K562 (cell line): ENCODE measurements around the gene ULBP2. TPM values are rescaled to one million over a fixed set of nuclear protein-coding genes. Genes with fewer than 3 reads are reported as not detected.
"Not testable (repeated sequence)": the region's sequence is repeated elsewhere in the genome, so short reads cannot be mapped to it uniquely, and the experiment has no call there.

Source experiments
- ATAC-seq: fragments of 200-7000 bp; cut with Tn5 transposase; 3 replicates; pipeline ENCODE4 v1.9.1; 2020; ENCODE audit warnings: moderate library complexity
- BruUV-seq: library from RNA; stranded (reverse); fragments of 400-500 nt; replicated peaks from 2 replicates; lab custom pipeline; 2021; lab: Mats Ljungman, UMichigan
- CTCF ChIA-PET: fragments of 300-600 bp; formaldehyde crosslinking; extraction: SDS; loops from one replicate; lab custom pipeline; 2021; ENCODE audit warnings: low intra/inter-chr PET ratio; lab: Yijun Ruan, JAX
- POLR2A ChIA-PET: fragments of 300-600, 350-650 bp; sonication (Branson Sonifier 250); formaldehyde crosslinking; extraction: SDS; loops from one replicate; lab custom pipeline; 2021; ENCODE audit warnings: antibody characterized with exemption, inconsistent platforms; lab: Yijun Ruan, JAX
- DNase-seq, 4 experiments: peaks; one replicate each; pipeline versions ENCODE4 v3.0.0 to v3.0.0-alpha.2; 2011 to 2018; ENCODE audit warnings: low spot score in 3 of 4, mixed read lengths in 3 of 4; ENCODE audit errors: extremely low read depth in 1 of 4
- FAIRE-seq: peaks from 2 replicates; lab custom pipeline; 2011; peaks lifted over from hg19 to GRCh38; lab: Jason Lieb, UNC
- H2AFZ ChIP-seq: 2 replicates; pipeline ENCODE4 v1.6.0; 2011; ENCODE audit warnings: low read depth, low read length, control low read depth, inconsistent platforms
- H3K27ac ChIP-seq: fragments of 200-600 bp; 3 replicates; pipeline ENCODE4 v1.8.0; 2011; ENCODE audit warnings: low read depth, mild to moderate bottlenecking, control low read depth, inconsistent platforms, low read length, moderate library complexity, mixed read lengths; ENCODE audit errors: extremely low read depth
- H3K27me3 ChIP-seq, 2 experiments: fragments of 300-600 bp in 1 of 2; 2 replicates in 1 of 2; 3 replicates in 1 of 2; pipeline versions ENCODE4 v1.6.0 to v1.8.0; 2011; ENCODE audit warnings: inconsistent platforms in 2 of 2, low read length in 2 of 2, mild to moderate bottlenecking in 1 of 2, mixed read lengths in 1 of 2, moderate library complexity in 1 of 2; ENCODE audit not compliant: control insufficient read depth in 2 of 2, insufficient read depth in 2 of 2
- H3K36me3 ChIP-seq: fragments of 300-600 bp; 3 replicates; pipeline ENCODE4 v1.8.0; 2011; ENCODE audit warnings: mild to moderate bottlenecking, low read length, inconsistent platforms; ENCODE audit not compliant: control insufficient read depth, insufficient read depth
- H3K4me1 ChIP-seq, 2 experiments: fragments of 200-600 bp in 1 of 2; replicated peaks in 1 of 2; 2 replicates in 1 of 2; 3 replicates in 1 of 2; pipeline versions ENCODE4 v1.5.1 to v1.8.0; 2011; ENCODE audit warnings: inconsistent platforms in 2 of 2, low read length in 2 of 2, mild to moderate bottlenecking in 1 of 2, mixed read lengths in 1 of 2, moderate library complexity in 1 of 2; ENCODE audit not compliant: control insufficient read depth in 2 of 2, insufficient read depth in 2 of 2
- H3K4me2 ChIP-seq: 2 replicates; pipeline ENCODE4 v1.6.1; 2011; ENCODE audit warnings: low read length, control low read depth, inconsistent platforms, mixed read lengths; ENCODE audit not compliant: insufficient read depth
- H3K4me3 ChIP-seq: fragments of 200-600 bp; sonication (generic), shearing (Covaris generic); 2 replicates; pipeline ENCODE4 v1.5.1; 2016; ENCODE audit warnings: control low read depth, inconsistent platforms
- H3K79me2 ChIP-seq: fragments of 200-600 bp; 3 replicates; pipeline ENCODE4 v1.8.0; 2011; ENCODE audit warnings: low read length, inconsistent platforms; ENCODE audit not compliant: control insufficient read depth, insufficient read depth
- H3K9ac ChIP-seq, 2 experiments: 2 replicates each; pipeline versions ENCODE4 v1.6.0 to v1.6.1; 2011; ENCODE audit warnings: low read depth in 2 of 2, low read length in 2 of 2, control low read depth in 1 of 2, inconsistent platforms in 1 of 2, mild to moderate bottlenecking in 1 of 2, mixed read lengths in 1 of 2; ENCODE audit not compliant: insufficient read depth in 1 of 2
- H3K9me1 ChIP-seq: one replicate; pipeline ENCODE4 v1.6.0; 2011; ENCODE audit warnings: inconsistent platforms, mild to moderate bottlenecking, low read length, moderate library complexity; ENCODE audit not compliant: control insufficient read depth, insufficient read depth
- H3K9me3 ChIP-seq: replicated peaks from 2 replicates; pipeline ENCODE4 v1.5.1; 2011; ENCODE audit warnings: low read depth, low read length, inconsistent platforms; ENCODE audit not compliant: control insufficient read depth, insufficient read depth
- H4K20me1 ChIP-seq: replicated peaks from 2 replicates; pipeline ENCODE4 v1.6.1; 2011; ENCODE audit warnings: low read length, inconsistent platforms, mixed read lengths; ENCODE audit not compliant: control insufficient read depth, insufficient read depth
- ILF3 ChIP-seq: fragments of 450-650 bp; IDR thresholded peaks from 2 replicates; pipeline ENCODE4 v1.6.1; 2018; ENCODE audit warnings: antibody characterized with exemption, mild to moderate bottlenecking, moderate library complexity, borderline replicate concordance
- SAP30 ChIP-seq: fragments of 200-600 bp; sonication (generic); IDR thresholded peaks from 2 replicates; pipeline ENCODE4 v1.6.1; 2012; ENCODE audit warnings: borderline replicate concordance, low read depth, mild to moderate bottlenecking, moderate library complexity, low read length, control low read depth, inconsistent platforms; ENCODE audit not compliant: insufficient read depth, poor library complexity, severe bottlenecking
- STAT5A ChIP-seq: IDR thresholded peaks from 2 replicates; pipeline ENCODE4 v1.6.1; 2012; ENCODE audit warnings: low read length, inconsistent platforms, borderline replicate concordance
- TAF9B ChIP-seq: fragments of 450-650 bp; IDR thresholded peaks from 2 replicates; pipeline ENCODE4 v1.6.1; 2018; ENCODE audit warnings: mild to moderate bottlenecking; ENCODE audit not compliant: partially characterized antibody
- WGBS: fragments of 100-300 bp; shearing (Covaris generic); methylation state at CpG from one replicate; pipeline ENCODE4 v1.1.6; 2016; ENCODE audit warnings: low coverage, mixed read lengths; ENCODE audit not compliant: insufficient coverage; ENCODE audit errors: missing lambda C conversion rate; 5-methylcytosine and 5-hydroxymethylcytosine counted together
- in situ Hi-C: fragments of 300-500 bp; cut with MboI; formaldehyde crosslinking; loops from 4 replicates; pipeline ENCODE4 v1.15.0; 2018; ENCODE audit warnings: inconsistent platforms, mixed read lengths
- intact Hi-C: fragments of 100-400 bp; cut with micrococcal nuclease; formaldehyde crosslinking; loops from 2 replicates; pipeline ENCODE4 v1.14.2; 2022
- polyA plus RNA-seq, 8 experiments: library from polyadenylated mRNA; depleted of rRNA in 4 of 8; stranded (reverse) in 5 of 8; unstranded in 3 of 8; fragments of >200 nt; fragmentation: Nextera tagmentation in 2 of 8; fragmentation: Illumina TruSeq in 1 of 8; extraction: Ambion mirVana in 2 of 8; extraction: Trizol in 1 of 8; gene quantifications; 2 replicates each; pipeline versions ENCODE4 v1.2.1 to v1.2.3, GENCODE V29; 2011 to 2014; ENCODE audit warnings: inconsistent platforms in 1 of 8, missing spikeins in 1 of 8
- total RNA-seq, 7 experiments: library from RNA; depleted of rRNA in 6 of 7; stranded (reverse); fragments of >200 nt in 6 of 7; fragmentation: Illumina TruSeq in 2 of 7; extraction: Trizol in 2 of 7; gene quantifications; 2 replicates each; pipeline versions ENCODE4 v1.2.1 to v1.2.3, GENCODE V29; 2011 to 2021; ENCODE audit warnings: low replicate concordance in 1 of 7
- TF ChIP-seq, protein P1 (sequence below): fragments of 250-450 bp; sonication (Bioruptor Pico); IDR thresholded peaks from 2 replicates; pipeline ENCODE4 v1.4.0; 2020; ENCODE audit warnings: mild to moderate bottlenecking, moderate library complexity

Gene ULBP2
- total and polyA plus RNA-seq, 9 of the 15 experiments (the other 6 are each of a cell fraction or from before 2014, with no cell fraction given), result 0.50 to 5.3 (median 1.2) TPM

- POLR2A ChIA-PET, result interaction anchor here (1.5 kb wide), 1 partner anchor 15 kb away, joined by 3 read pairs; no protein-coding TSS in a partner anchor
- Histone ChIP-seq H3K79me2 (no peaks in the 10 kb centered on the region), H3K4me1 (peaks cover 0 to 3% of the 10 kb centered on the region in 2 experiments; a peak in 2 of 5 replicates), H3K9me1 (no peaks in the 10 kb centered on the region), H3K27me3 (peaks cover 22 to 52% of the 10 kb centered on the region in 2 experiments; a peak in 4 of 5 replicates), H3K4me3 (no peak overlapping the region), H3K27ac (no peak overlapping the region), H3K9ac (no peak overlapping the region), H4K20me1 (no peaks in the 10 kb centered on the region)
- in situ Hi-C loops (loop anchor here (25.0 kb wide), 1 partner anchor 873 kb away; no protein-coding TSS in a partner anchor), intact Hi-C loops (no loop called here)
- FAIRE-seq (no peak), DNase-seq (no peak)
- TF ChIP-seq ILF3 (no peak), STAT5A (no peak), SAP30 (no peak), TAF9B (no peak)
- TF ChIP-seq, protein P1, sequence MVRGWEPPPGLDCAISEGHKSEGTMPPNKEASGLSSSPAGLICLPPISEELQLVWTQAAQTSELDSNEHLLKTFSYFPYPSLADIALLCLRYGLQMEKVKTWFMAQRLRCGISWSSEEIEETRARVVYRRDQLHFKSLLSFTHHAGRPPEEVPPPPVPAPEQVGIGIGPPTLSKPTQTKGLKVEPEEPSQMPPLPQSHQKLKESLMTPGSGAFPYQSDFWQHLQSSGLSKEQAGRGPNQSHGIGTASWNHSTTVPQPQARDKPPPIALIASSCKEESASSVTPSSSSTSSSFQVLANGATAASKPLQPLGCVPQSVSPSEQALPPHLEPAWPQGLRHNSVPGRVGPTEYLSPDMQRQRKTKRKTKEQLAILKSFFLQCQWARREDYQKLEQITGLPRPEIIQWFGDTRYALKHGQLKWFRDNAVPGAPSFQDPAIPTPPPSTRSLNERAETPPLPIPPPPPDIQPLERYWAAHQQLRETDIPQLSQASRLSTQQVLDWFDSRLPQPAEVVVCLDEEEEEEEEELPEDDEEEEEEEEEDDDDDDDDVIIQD (CRISPR knock-in tag), result no peak
- TF ChIP-seq, all 486 proteins: peak for 0
- WGBS, result 2% methylated on average over 23 of the region's 23 CpGs
- ATAC-seq, result no peak
- BruUV-seq, result no TSS peak
- CTCF ChIA-PET, result no interaction called here
- Histone ChIP-seq H2AFZ (no peak overlapping the region), H3K36me3 (no peaks in the 10 kb centered on the region), H3K9me3 (peaks cover 4% of the 10 kb centered on the region; the same call in 1 of the 2 replicates), H3K4me2 (no peak overlapping the region)
Observed at GRCh38 chr6:149910721-149911151, 31.1 kb upstream of the ULBP2 start.

DNA sequence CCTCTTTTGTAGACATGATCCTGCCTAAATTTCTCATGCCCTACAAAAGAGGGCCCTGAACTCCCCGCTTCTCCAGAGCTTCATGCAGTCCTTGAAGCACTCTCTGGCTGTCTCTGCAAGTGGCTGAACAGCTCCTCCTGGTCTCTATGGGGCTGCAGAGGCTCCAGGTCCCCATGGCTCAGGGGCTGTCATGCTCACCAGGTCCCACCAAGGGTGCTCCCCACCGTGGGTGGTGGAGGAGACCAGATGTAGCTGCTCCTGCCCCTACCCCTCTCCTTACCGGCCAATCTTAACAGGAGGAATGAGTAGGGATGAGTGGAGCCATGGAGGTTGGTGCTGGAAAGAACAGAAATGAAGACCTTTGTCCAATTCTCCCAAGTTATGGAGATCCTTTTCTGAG is 29.1 kb upstream of the ULBP2 start:
- WGBS, result 0% methylated on average over 3 of the region's 3 CpGs

More for the DNA sequence above, 29.1 kb upstream of the ULBP2 start:
- H3K27ac ChIP-seq, BruUV-seq, H3K9me1 ChIP-seq, H3K36me3 ChIP-seq, H3K9me3 ChIP-seq, DNase-seq, H3K4me3 ChIP-seq, H3K79me2 ChIP-seq, H3K4me2 ChIP-seq, ATAC-seq, H3K4me1 ChIP-seq, H4K20me1 ChIP-seq, H3K9ac ChIP-seq, intact Hi-C loops, H2AFZ ChIP-seq, POLR2A ChIA-PET: not testable (repeated sequence)
- peaks cover 19 to 57% of the 10 kb centered on the region in 2 experiments; a peak in 4 of 5 replicates for H3K27me3 ChIP-seq
- in situ Hi-C loops, result loop anchor here (25.0 kb wide), 1 partner anchor 875 kb away; no protein-coding TSS in a partner anchor
- CTCF ChIA-PET, result interaction anchor here (0.6 kb wide), 1 partner anchor 13 kb away, joined by 3 read pairs; no protein-coding TSS in a partner anchor
- peak; percentile 44 for FAIRE-seq
